Mesenchymal stem cell (in vitro differentiated cells and primary cell): ENCODE results near the gene TIMM8A.

ENCODE experiments used
- DNase-seq: peaks from one replicate; pipeline ENCODE4 v3.0.0-alpha.2; 2013
- H2AFZ ChIP-seq: one replicate; pipeline ENCODE4 v1.6.1; 2013; ENCODE audit warnings: low read depth, mild to moderate bottlenecking, control low read depth, inconsistent platforms, low read length, moderate library complexity
- H2AK5ac ChIP-seq: 2 replicates; pipeline ENCODE4 v1.6.1; 2013; ENCODE audit warnings: low read length, moderate library complexity, mild to moderate bottlenecking, inconsistent platforms; ENCODE audit not compliant: severe bottlenecking
- H2BK120ac ChIP-seq: one replicate; pipeline ENCODE4 v1.6.1; 2013; ENCODE audit warnings: low read depth, mild to moderate bottlenecking, inconsistent platforms, low read length, moderate library complexity
- H2BK12ac ChIP-seq, 2 experiments: one replicate each; pipeline ENCODE4 v1.6.1; 2013; ENCODE audit warnings: inconsistent platforms in 2 of 2, low read length in 2 of 2, mild to moderate bottlenecking in 2 of 2, moderate library complexity in 2 of 2, control low read depth in 1 of 2
- H2BK15ac ChIP-seq: one replicate; pipeline ENCODE4 v1.6.1; 2013; ENCODE audit warnings: mild to moderate bottlenecking, low read depth, inconsistent platforms; ENCODE audit not compliant: poor library complexity, severe bottlenecking
- H2BK5ac ChIP-seq: 2 replicates; pipeline ENCODE4 v1.6.1; 2013; ENCODE audit warnings: low read depth, mild to moderate bottlenecking, low read length, control low read depth, inconsistent platforms; ENCODE audit not compliant: poor library complexity, severe bottlenecking
- H3K14ac ChIP-seq, 2 experiments: one replicate each; pipeline ENCODE4 v1.6.1; 2013; ENCODE audit warnings: inconsistent platforms in 2 of 2, low read length in 2 of 2, control low read depth in 1 of 2, mild to moderate bottlenecking in 1 of 2, moderate library complexity in 1 of 2
- H3K18ac ChIP-seq, 2 experiments: one replicate each; pipeline ENCODE4 v1.6.1; 2013; ENCODE audit warnings: inconsistent platforms in 2 of 2, low read length in 2 of 2, control low read depth in 1 of 2, low read depth in 1 of 2, mild to moderate bottlenecking in 1 of 2
- H3K23ac ChIP-seq, 2 experiments: one replicate each; pipeline ENCODE4 v1.6.1; 2013; ENCODE audit warnings: inconsistent platforms in 2 of 2, low read length in 2 of 2, mild to moderate bottlenecking in 2 of 2, moderate library complexity in 2 of 2, control low read depth in 1 of 2
- H3K27ac ChIP-seq: 2 replicates; pipeline ENCODE4 v1.5.1; 2013; ENCODE audit warnings: mild to moderate bottlenecking, moderate library complexity, low read length, control low read depth, inconsistent platforms; ENCODE audit not compliant: poor library complexity, severe bottlenecking
- H3K27me3 ChIP-seq, 2 experiments: 2 replicates each; pipeline versions ENCODE4 v1.6.1 to v1.7.0; 2013; ENCODE audit warnings: low read length in 2 of 2, mild to moderate bottlenecking in 2 of 2, moderate library complexity in 2 of 2, control low read depth in 1 of 2, inconsistent platforms in 1 of 2; ENCODE audit not compliant: control insufficient read depth in 1 of 2, insufficient read depth in 1 of 2
- H3K36me3 ChIP-seq, 2 experiments: 2 replicates each; pipeline versions ENCODE4 v1.6.1 to v1.7.0; 2013; ENCODE audit warnings: low read length in 2 of 2, control low read depth in 1 of 2, inconsistent platforms in 1 of 2, low read depth in 1 of 2, mild to moderate bottlenecking in 1 of 2; ENCODE audit not compliant: insufficient read depth in 2 of 2, control insufficient read depth in 1 of 2
- H3K4ac ChIP-seq, 2 experiments: one replicate each; pipeline ENCODE4 v1.6.1; 2013; ENCODE audit warnings: inconsistent platforms in 2 of 2, low read length in 2 of 2, mild to moderate bottlenecking in 2 of 2, moderate library complexity in 2 of 2, control low read depth in 1 of 2, low read depth in 1 of 2
- H3K4me1 ChIP-seq: 2 replicates; pipeline ENCODE4 v1.6.1; 2013; ENCODE audit warnings: low read depth, low read length, control low read depth; ENCODE audit not compliant: control insufficient read depth, insufficient read depth
- H3K4me2 ChIP-seq: 2 replicates; pipeline ENCODE4 v1.6.1; 2013; ENCODE audit warnings: low read length, mild to moderate bottlenecking, inconsistent platforms; ENCODE audit not compliant: poor library complexity, severe bottlenecking
- H3K4me3 ChIP-seq, 2 experiments: 2 replicates each; pipeline versions ENCODE4 v1.5.1 to v1.7.0; 2013; ENCODE audit warnings: low read length in 2 of 2, mild to moderate bottlenecking in 2 of 2, control low read depth in 1 of 2, low read depth in 1 of 2; ENCODE audit not compliant: insufficient read depth in 1 of 2
- H3K79me1 ChIP-seq: replicated peaks from 2 replicates; pipeline ENCODE4 v1.6.1; 2013; ENCODE audit warnings: mild to moderate bottlenecking, control low read depth, low read length, inconsistent platforms; ENCODE audit not compliant: poor library complexity, severe bottlenecking
- H3K9ac ChIP-seq: 2 replicates; pipeline ENCODE4 v1.7.0; 2013; ENCODE audit warnings: mild to moderate bottlenecking, low read length, moderate library complexity
- H3K9me3 ChIP-seq: 2 replicates; pipeline ENCODE4 v1.7.0; 2013; ENCODE audit warnings: mild to moderate bottlenecking, low read length; ENCODE audit not compliant: control insufficient read depth
- H4K8ac ChIP-seq: one replicate; pipeline ENCODE4 v1.6.1; 2013; ENCODE audit warnings: inconsistent platforms, mild to moderate bottlenecking, low read length, moderate library complexity
- H4K91ac ChIP-seq: one replicate; pipeline ENCODE4 v1.6.1; 2013; ENCODE audit warnings: mild to moderate bottlenecking, low read length, inconsistent platforms
- WGBS: methylation state at CpG from one replicate; pipeline ENCODE4 v1.1.7; 2013; ENCODE audit warnings: mixed read lengths; 5-methylcytosine and 5-hydroxymethylcytosine counted together

The TIMM8A gene

DNA sequence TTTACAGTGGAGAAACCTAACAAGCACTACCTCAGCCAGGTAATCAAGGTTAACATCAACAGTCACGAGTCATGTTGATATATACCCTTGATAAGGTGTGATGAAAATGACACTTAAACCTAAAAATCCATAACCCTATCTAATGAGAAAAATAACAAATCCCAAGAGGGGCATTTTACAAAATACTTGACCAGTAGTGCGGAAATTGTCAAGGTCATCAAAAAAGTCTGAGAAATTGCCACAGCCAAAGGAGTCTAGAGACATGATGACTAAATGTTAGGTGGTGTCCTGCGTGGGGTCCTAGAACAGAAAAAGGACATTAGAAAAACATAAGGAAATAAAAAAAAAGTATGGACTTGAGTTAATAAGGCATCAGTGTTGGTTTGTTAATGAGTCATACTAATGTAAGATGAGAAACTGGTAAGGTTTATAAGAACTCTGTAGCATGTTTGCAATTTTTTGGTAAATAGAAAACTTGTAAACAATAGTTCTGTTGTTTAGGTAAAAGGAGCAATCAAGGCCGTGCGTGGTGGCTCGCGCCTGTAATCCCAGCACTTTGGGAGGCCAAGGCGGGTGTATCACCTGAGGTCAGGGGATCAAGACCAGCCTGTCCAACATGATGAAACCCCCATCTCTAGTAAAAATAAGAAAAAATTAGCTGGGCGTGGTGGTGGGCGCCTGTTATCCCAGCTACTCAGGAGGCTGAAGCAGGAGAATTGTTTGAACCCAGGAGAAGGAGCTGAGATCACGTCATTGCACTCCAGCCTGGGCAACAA lies 45.2 kb upstream of the TIMM8A start:
- Histone ChIP-seq H2AK5ac (no peak overlapping the region), H3K79me1 (no peaks in the 10 kb centered on the region), H4K91ac (no peak overlapping the region), H3K4me1 (no peaks in the 10 kb centered on the region), H2BK12ac (no peak overlapping the region), H2BK15ac (no peak overlapping the region), H3K4ac (no peak overlapping the region), H3K9ac (no peak overlapping the region), H3K36me3 (peaks cover 0 to 37% of the 10 kb centered on the region in 2 experiments), H3K4me2 (no peak overlapping the region), H3K18ac (no peak overlapping the region), H3K9me3 (no peaks in the 10 kb centered on the region), H3K14ac (no peak overlapping the region), H3K23ac (no peak overlapping the region), H2BK5ac (no peak overlapping the region), H2BK120ac (no peak overlapping the region), H4K8ac (no peak overlapping the region), H3K4me3 (no peak overlapping the region), H3K27ac (no peak overlapping the region), H2AFZ (no peak overlapping the region), H3K27me3 (peaks cover 0 to under 1% of the 10 kb centered on the region in 2 experiments)
- DNase-seq, result no peak
- 95% methylated on average over 2 of the region's 11 CpGs for WGBS

DNA sequence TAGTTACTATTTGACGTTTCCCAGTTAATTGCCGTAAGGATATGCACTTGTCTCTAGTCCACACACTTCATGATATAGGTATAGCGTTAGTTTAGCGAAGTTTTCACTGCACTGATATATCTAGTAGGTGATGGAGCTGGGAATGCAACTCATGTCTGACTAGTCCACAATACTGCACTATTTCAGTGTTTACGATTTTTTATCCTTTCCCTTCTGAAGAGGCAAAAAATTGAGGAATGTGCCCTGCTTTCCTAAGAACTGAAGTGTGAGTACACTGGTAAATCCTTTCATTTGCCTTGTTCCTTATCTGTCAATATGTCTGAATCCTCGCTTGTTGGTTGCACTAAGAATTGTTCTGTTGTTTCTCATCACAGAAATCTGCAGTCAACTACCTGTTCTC lies 43.3 kb upstream of the TIMM8A start:
- Histone ChIP-seq H3K23ac (no peak overlapping the region), H2BK5ac (no peak overlapping the region), H3K14ac (no peak overlapping the region), H3K27ac (no peak overlapping the region), H4K8ac (no peak overlapping the region), H3K4me1 (no peaks in the 10 kb centered on the region), H2BK120ac (no peak overlapping the region), H3K4ac (no peak overlapping the region), H2AFZ (no peak overlapping the region), H3K4me2 (peak overlapping the region; percentile 58), H2BK12ac (no peak overlapping the region), H3K9ac (peak overlapping the region; percentile 93), H3K27me3 (peaks cover 0 to 5% of the 10 kb centered on the region in 2 experiments), H3K18ac (no peak overlapping the region), H3K9me3 (no peaks in the 10 kb centered on the region), H2AK5ac (no peak overlapping the region), H3K79me1 (no peaks in the 10 kb centered on the region), H4K91ac (no peak overlapping the region), H3K36me3 (peaks cover 0 to 26% of the 10 kb centered on the region in 2 experiments), H2BK15ac (no peak overlapping the region), H3K4me3 (peak overlapping the region in 1 of 2 experiments; percentile 85)
- DNase-seq, result no peak
- WGBS, result 69% methylated on average over 1 of the region's 6 CpGs

- no peak within 1 kb of the TSS for H3K23ac ChIP-seq
Observed at GRCh38 chrX:101390664-101391525, 42.4 kb upstream of the TIMM8A start, which contains the start of gene RPL36A. RPL36A (plus strand) TSS chrX:101391011; CDS start chrX:101391044, 33 bp downstream.

DNA sequence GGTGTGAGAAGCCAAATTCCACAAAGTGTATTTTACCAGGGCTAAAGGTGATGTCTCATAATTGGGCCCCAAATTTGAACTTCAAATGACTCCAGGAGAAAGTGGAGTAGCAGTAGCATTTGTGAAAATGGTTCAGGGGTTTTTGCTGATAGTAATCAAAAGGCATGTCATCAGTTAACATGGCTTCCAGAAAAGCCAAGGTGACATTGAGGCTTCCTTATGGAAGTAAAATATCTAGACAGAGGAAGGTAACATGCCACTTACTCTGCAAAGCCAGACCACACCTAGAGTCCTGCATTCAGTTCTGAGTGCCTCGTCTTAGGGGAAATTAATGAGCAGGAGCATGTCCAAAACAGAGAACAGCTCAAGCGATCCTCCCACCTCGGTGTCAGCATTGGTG lies 40.1 kb upstream of the TIMM8A start:
- Histone ChIP-seq H3K9ac (no peak overlapping the region), H3K27me3 (peaks cover 0 to 22% of the 10 kb centered on the region in 2 experiments)
- WGBS, result no CpG with 5 or more reads among the region's 3 CpGs

More at GRCh38 chrX:101390664-101391525, 42.4 kb upstream of the TIMM8A start, which contains the start of gene RPL36A:
- Histone ChIP-seq H2BK12ac (no peak within 1 kb of the TSS), H3K27me3 (peaks cover 0 to 15% of the 10 kb centered on the region in 2 experiments), H2AK5ac (no peak within 1 kb of the TSS), H3K9ac (peak within 1 kb of the TSS; percentile 93), H3K14ac (peak within 1 kb of the TSS in 1 of 2 experiments; percentile 55), H3K4me2 (peak within 1 kb of the TSS; percentile 63), H3K4me1 (no peaks in the 10 kb centered on the region), H3K27ac (peak within 1 kb of the TSS; percentile 73), H2AFZ (peak within 1 kb of the TSS; percentile 14), H2BK15ac (no peak within 1 kb of the TSS), H2BK120ac (peak within 1 kb of the TSS; percentile 49), H3K18ac (peak within 1 kb of the TSS; percentile 66 to 83), H3K9me3 (no peaks in the 10 kb centered on the region), H3K79me1 (no peaks in the 10 kb centered on the region), H3K36me3 (peaks cover 0 to 21% of the 10 kb centered on the region in 2 experiments), H2BK5ac (no peak within 1 kb of the TSS), H4K8ac (peak within 1 kb of the TSS; percentile 92), H4K91ac (peak within 1 kb of the TSS; percentile 75), H3K4me3 (peak within 1 kb of the TSS; percentile 60 to 85), H3K4ac (peak within 1 kb of the TSS in 1 of 2 experiments; percentile 26)
- 2% methylated on average over 42 of the region's 47 CpGs for WGBS
- peak; percentile 92 for DNase-seq

More for the DNA sequence above, 40.1 kb upstream of the TIMM8A start:
- DNase-seq, result no peak
- Histone ChIP-seq H4K91ac (no peak overlapping the region), H3K4me2 (no peak overlapping the region), H2BK120ac (no peak overlapping the region), H2AFZ (no peak overlapping the region), H3K4me1 (no peaks in the 10 kb centered on the region), H2BK15ac (no peak overlapping the region), H2AK5ac (no peak overlapping the region), H3K23ac (no peak overlapping the region), H4K8ac (no peak overlapping the region), H2BK12ac (no peak overlapping the region), H3K4ac (no peak overlapping the region), H3K14ac (no peak overlapping the region), H3K79me1 (no peaks in the 10 kb centered on the region), H3K18ac (no peak overlapping the region), H3K27ac (no peak overlapping the region), H3K9me3 (no peaks in the 10 kb centered on the region), H2BK5ac (no peak overlapping the region), H3K4me3 (no peak overlapping the region), H3K36me3 (peaks cover 0 to 19% of the 10 kb centered on the region in 2 experiments)
